ENCODE data around the gene UBALD2. TPM values are rescaled to one million over a fixed set of nuclear protein-coding genes. Genes with fewer than 3 reads are reported as not detected.

The UBALD2 gene
- total RNA-seq, 2 experiments from 2014 or later, result 267 to 270 TPM

GRCh38 chr17:76236603-76237002 lies 28.5 kb upstream of the UBALD2 start:
- no peak overlapping the region for H3K27ac Mint-ChIP-seq
- H3K4me1 Mint-ChIP-seq (ENCODE audit: low read depth), result peaks cover 59% of the 10 kb centered on the region
- no peak for TF ChIP-seq CTCF (IDR thresholded peaks at IDR 0.05)
- ChIA-PET POLR2A (interaction anchor here (1.5 to 29.4 kb wide), 2 partner anchors 30 to 81 kb away, joined by 5 to 960 read pairs; partner anchors contain the start of gene UBALD2), CTCF (interaction anchor here (1.0 to 1.2 kb wide), 2 partner anchors 43 to 47 kb away, joined by 3 to 5 read pairs; no protein-coding TSS in a partner anchor)
- no peak overlapping the region for H3K4me3 Mint-ChIP-seq
- H3K36me3 Mint-ChIP-seq (ENCODE audit: low read depth), result peaks cover 12% of the 10 kb centered on the region
- no peak for DNase-seq
- intact Hi-C loops (cut with micrococcal nuclease), result no loop called here
- H3K27me3 Mint-ChIP-seq, result no peaks in the 10 kb centered on the region
- peaks cover 2% of the 10 kb centered on the region for H3K9me3 Mint-ChIP-seq
- no peak for ATAC-seq

- TF ChIP-seq CTCF (IDR thresholded peaks at IDR 0.05), result no peak
- Mint-ChIP-seq H3K36me3 (ENCODE audit: low read depth) (peaks cover 12% of the 10 kb centered on the region), H3K27ac (peak overlapping the region; percentile 32), H3K27me3 (no peaks in the 10 kb centered on the region), H3K9me3 (peaks cover 2% of the 10 kb centered on the region), H3K4me3 (peak overlapping the region; percentile 78), H3K4me1 (ENCODE audit: low read depth) (peaks cover 56% of the 10 kb centered on the region)
- DNase-seq (no peak), ATAC-seq (no peak)
- intact Hi-C loops (cut with micrococcal nuclease), result no loop called here
- ChIA-PET CTCF (interaction anchor here (0.9 to 2.7 kb wide), 9 partner anchors 33 to 117 kb away, joined by 3 to 9 read pairs (median 4); no protein-coding TSS in a partner anchor), POLR2A (interaction anchor here (0.8 to 29.4 kb wide), 6 partner anchors 9 to 45 kb away, joined by 3 to 960 read pairs (median 4); partner anchors contain the start of gene UBALD2)
These were observed 27.3 kb upstream of the UBALD2 start for GRCh38 chr17:76237859-76238313.

- peaks cover 60% of the 10 kb centered on the region for H3K4me1 Mint-ChIP-seq (ENCODE audit: low read depth)
- ATAC-seq (no peak), DNase-seq (no peak)
- peaks cover 12% of the 10 kb centered on the region for H3K36me3 Mint-ChIP-seq (ENCODE audit: low read depth)
- H3K27ac Mint-ChIP-seq, result peak overlapping the region; percentile 43
- H3K4me3 Mint-ChIP-seq, result peak overlapping the region; percentile 78
- H3K27me3 Mint-ChIP-seq, result no peaks in the 10 kb centered on the region
- CTCF ChIA-PET, result interaction anchor here (1.0 to 2.7 kb wide), 10 partner anchors 18 to 112 kb away, joined by 3 to 9 read pairs (median 4); no protein-coding TSS in a partner anchor
- H3K9me3 Mint-ChIP-seq, result peaks cover 2% of the 10 kb centered on the region
- POLR2A ChIA-PET, result interaction anchor here (0.6 to 29.4 kb wide), 9 partner anchors 9 to 49 kb away, joined by 3 to 960 read pairs (median 4); partner anchors contain the start of gene UBALD2
- TF ChIP-seq CTCF (IDR thresholded peaks at IDR 0.05), result no peak
- intact Hi-C loops (cut with micrococcal nuclease), result no loop called here
These were observed 26.2 kb upstream of the UBALD2 start for GRCh38 chr17:76238847-76239537.

GRCh38 chr17:76239538-76240274 lies 25.4 kb upstream of the UBALD2 start:
- TF ChIP-seq CTCF (IDR thresholded peaks at IDR 0.05), result no peak
- no peaks in the 10 kb centered on the region for H3K27me3 Mint-ChIP-seq
- peaks cover 59% of the 10 kb centered on the region for H3K4me1 Mint-ChIP-seq (ENCODE audit: low read depth)
- H3K36me3 Mint-ChIP-seq (ENCODE audit: low read depth), result peaks cover 6% of the 10 kb centered on the region
- no peak for DNase-seq
- peaks cover 2% of the 10 kb centered on the region for H3K9me3 Mint-ChIP-seq
- POLR2A ChIA-PET, result interaction anchor here (1.0 to 29.4 kb wide), 4 partner anchors 8 to 50 kb away, joined by 3 to 960 read pairs (median 8); partner anchors contain the start of gene UBALD2
- CTCF ChIA-PET, result interaction anchor here (1.0 to 2.7 kb wide), 4 partner anchors 18 to 60 kb away, joined by 3 to 9 read pairs (median 4); no protein-coding TSS in a partner anchor
- peak overlapping the region; percentile 77 for H3K27ac Mint-ChIP-seq
- peak; percentile 13 for ATAC-seq
- intact Hi-C loops (cut with micrococcal nuclease), result loop anchor here (5.0 kb wide), 1 partner anchor 42 kb away; no protein-coding TSS in a partner anchor
- H3K4me3 Mint-ChIP-seq, result peak overlapping the region; percentile 78

Measured in activated CD8-positive, alpha-beta T cell treated with anti-CD3 and anti-CD28 coated beads for 36 hours (primary cell).